ENCODE data around the gene CD226.

The CD226 gene

DNA sequence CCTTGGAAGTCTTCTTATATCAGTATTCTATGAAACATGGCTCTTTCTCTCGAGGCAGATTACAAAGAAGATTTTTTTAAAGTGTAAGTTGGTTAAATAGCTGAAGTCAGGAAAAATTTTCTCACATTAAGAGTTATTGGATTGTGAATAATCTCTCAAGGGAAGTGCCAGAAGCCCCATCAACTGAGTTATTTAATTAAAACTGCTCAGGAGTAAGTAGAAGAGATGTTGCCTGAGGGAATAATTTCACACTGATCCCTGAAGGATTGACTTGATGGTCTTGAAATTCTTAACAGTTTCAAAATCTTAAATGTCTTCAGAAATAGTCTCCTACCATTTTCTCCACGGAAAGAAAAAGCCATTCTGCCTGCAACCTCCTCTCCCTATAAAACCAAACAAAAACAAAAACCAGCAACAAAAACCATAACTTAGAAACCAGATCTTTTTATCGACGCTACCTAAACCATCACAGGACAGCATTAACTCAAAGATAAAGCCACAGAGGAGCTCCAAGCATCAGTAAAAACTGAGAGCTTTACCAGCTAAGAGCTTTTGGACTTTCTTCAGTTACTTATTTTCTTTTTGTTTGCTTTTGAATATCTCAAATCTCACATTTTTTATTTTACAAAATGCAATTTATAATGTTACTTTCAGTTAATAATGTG is 12.9 kb downstream of the CD226 start:
- Histone ChIP-seq H3K36me3 (ENCODE audit: control insufficient read depth, low read length) (no peaks in the 10 kb centered on the region), H3K27me3 (ENCODE audit: control insufficient read depth, low read length) (no peaks in the 10 kb centered on the region), H3K9me3 (ENCODE audit: control insufficient read depth, insufficient read depth, low read length) (no peaks in the 10 kb centered on the region), H3K4me2 (ENCODE audit: low read length) (no peak overlapping the region), H3K79me2 (ENCODE audit: control insufficient read depth, low read length) (no peaks in the 10 kb centered on the region), H4K20me1 (ENCODE audit: control insufficient read depth, insufficient read depth, low read depth, low read length) (no peaks in the 10 kb centered on the region), H3K9me2 (replicated peaks; ENCODE audit: control insufficient read depth, low read length) (no peaks in the 10 kb centered on the region), H3K4me1 (ENCODE audit: control insufficient read depth, low read length) (no peaks in the 10 kb centered on the region), H3F3A (ENCODE audit: control insufficient read depth, insufficient read depth) (no peaks in the 10 kb centered on the region), H3K4me3 (ENCODE audit: low read length) (no peak overlapping the region), H3K27ac (ENCODE audit: low read depth, low read length) (no peak overlapping the region)
- TF ChIP-seq, protein P1, sequence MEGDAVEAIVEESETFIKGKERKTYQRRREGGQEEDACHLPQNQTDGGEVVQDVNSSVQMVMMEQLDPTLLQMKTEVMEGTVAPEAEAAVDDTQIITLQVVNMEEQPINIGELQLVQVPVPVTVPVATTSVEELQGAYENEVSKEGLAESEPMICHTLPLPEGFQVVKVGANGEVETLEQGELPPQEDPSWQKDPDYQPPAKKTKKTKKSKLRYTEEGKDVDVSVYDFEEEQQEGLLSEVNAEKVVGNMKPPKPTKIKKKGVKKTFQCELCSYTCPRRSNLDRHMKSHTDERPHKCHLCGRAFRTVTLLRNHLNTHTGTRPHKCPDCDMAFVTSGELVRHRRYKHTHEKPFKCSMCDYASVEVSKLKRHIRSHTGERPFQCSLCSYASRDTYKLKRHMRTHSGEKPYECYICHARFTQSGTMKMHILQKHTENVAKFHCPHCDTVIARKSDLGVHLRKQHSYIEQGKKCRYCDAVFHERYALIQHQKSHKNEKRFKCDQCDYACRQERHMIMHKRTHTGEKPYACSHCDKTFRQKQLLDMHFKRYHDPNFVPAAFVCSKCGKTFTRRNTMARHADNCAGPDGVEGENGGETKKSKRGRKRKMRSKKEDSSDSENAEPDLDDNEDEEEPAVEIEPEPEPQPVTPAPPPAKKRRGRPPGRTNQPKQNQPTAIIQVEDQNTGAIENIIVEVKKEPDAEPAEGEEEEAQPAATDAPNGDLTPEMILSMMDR (IDR thresholded peaks at IDR 0.05; ENCODE audit: low read depth, low read length, poor library complexity, severe bottlenecking) = no peak
- no peak for TF ChIP-seq EZH2phosphoT487 (IDR thresholded peaks at IDR 0.05; ENCODE audit: borderline replicate concordance, low read length)

DNA sequence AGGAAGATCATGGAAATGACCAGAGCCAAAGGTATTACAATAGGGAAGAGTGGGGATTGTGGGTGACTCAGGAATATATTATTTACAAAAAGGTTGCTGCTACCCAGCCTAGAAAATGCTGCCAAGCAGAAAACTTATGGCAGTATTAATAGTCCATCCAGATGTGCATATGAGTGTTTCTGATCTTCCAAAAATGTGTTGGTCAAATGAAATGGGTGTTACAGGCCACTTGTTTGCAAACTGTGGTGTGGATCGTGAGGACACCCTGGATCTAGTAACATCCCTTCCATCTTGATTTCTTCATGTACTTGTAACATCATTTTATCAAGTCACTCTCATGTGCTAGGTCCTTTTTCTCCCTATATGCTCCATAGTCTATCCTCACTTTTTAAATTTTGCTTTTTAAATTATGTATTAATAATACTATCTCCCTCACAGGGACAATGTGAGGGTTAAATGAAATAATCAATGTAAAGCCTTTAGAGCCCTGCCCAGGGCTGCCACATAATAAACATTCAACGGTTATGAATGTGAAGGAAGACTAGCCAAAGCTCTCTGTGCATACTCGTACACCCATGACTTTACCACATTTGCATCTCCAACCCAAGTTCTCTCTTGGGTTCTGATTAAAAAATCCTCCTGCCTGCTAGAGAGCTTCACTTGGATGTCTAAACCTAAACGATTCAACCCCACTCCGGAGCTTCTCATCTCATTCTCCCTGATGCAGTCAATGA is 18.5 kb downstream of the CD226 start:
- no peaks in the 10 kb centered on the region for H3K9me2 ChIP-seq (replicated peaks; ENCODE audit: control insufficient read depth, low read length)

DNA sequence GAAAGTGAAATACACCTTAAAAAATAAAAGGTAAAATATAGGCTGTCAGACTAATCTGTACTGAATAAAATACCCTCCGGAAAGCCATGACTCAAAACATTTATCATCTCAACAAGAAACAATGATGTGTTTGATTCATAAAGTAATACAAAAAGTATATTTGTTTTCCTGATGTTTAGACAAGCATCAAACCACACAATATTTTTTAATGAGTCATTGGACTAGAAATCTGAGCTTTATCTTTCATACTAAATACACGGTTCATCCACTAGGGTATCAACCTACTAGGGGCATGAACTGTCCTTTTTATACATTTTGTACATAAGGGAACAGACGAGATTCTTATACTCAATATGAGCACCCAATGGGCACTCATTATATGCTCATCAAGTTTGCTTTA is 31.3 kb downstream of the CD226 start:
- no peak overlapping the region for H3K4me2 ChIP-seq (ENCODE audit: low read length)
- no peaks in the 10 kb centered on the region for H3K9me2 ChIP-seq (replicated peaks; ENCODE audit: control insufficient read depth, low read length)
- H3K4me3 ChIP-seq (ENCODE audit: low read length) = no peak overlapping the region

More for the DNA sequence above, 18.5 kb downstream of the CD226 start:
- H3K9me3 ChIP-seq (ENCODE audit: control insufficient read depth, insufficient read depth, low read length) = no peaks in the 10 kb centered on the region
- no peak overlapping the region for H3K4me3 ChIP-seq (ENCODE audit: low read length)
- TF ChIP-seq, protein P1 (IDR thresholded peaks at IDR 0.05; ENCODE audit: low read depth, low read length, poor library complexity, severe bottlenecking) = no peak
- no peak for TF ChIP-seq EZH2phosphoT487 (IDR thresholded peaks at IDR 0.05; ENCODE audit: borderline replicate concordance, low read length)
- no peaks in the 10 kb centered on the region for H3K79me2 ChIP-seq (ENCODE audit: control insufficient read depth, low read length)
- H3K27me3 ChIP-seq (ENCODE audit: control insufficient read depth, low read length) = no peaks in the 10 kb centered on the region
- no peaks in the 10 kb centered on the region for H3K36me3 ChIP-seq (ENCODE audit: control insufficient read depth, low read length)
- H3K4me2 ChIP-seq (ENCODE audit: low read length) = no peak overlapping the region
- no peak overlapping the region for H3K27ac ChIP-seq (ENCODE audit: low read depth, low read length)
- no peaks in the 10 kb centered on the region for H3K4me1 ChIP-seq (ENCODE audit: control insufficient read depth, low read length)
- H4K20me1 ChIP-seq (ENCODE audit: control insufficient read depth, insufficient read depth, low read depth, low read length) = no peaks in the 10 kb centered on the region
- no peaks in the 10 kb centered on the region for H3F3A ChIP-seq (ENCODE audit: control insufficient read depth, insufficient read depth)

More for the DNA sequence above, 31.3 kb downstream of the CD226 start:
- H4K20me1 ChIP-seq (ENCODE audit: control insufficient read depth, insufficient read depth, low read depth, low read length) = no peaks in the 10 kb centered on the region
- H3K9me3 ChIP-seq (ENCODE audit: control insufficient read depth, insufficient read depth, low read length) = no peaks in the 10 kb centered on the region
- H3K27me3 ChIP-seq (ENCODE audit: control insufficient read depth, low read length) = no peaks in the 10 kb centered on the region
- H3F3A ChIP-seq (ENCODE audit: control insufficient read depth, insufficient read depth) = no peaks in the 10 kb centered on the region
- H3K79me2 ChIP-seq (ENCODE audit: control insufficient read depth, low read length) = no peaks in the 10 kb centered on the region
- H3K4me1 ChIP-seq (ENCODE audit: control insufficient read depth, low read length) = no peaks in the 10 kb centered on the region
- TF ChIP-seq, protein P1 (IDR thresholded peaks at IDR 0.05; ENCODE audit: low read depth, low read length, poor library complexity, severe bottlenecking) = no peak
- no peak for TF ChIP-seq EZH2phosphoT487 (IDR thresholded peaks at IDR 0.05; ENCODE audit: borderline replicate concordance, low read length)
- H3K36me3 ChIP-seq (ENCODE audit: control insufficient read depth, low read length) = no peaks in the 10 kb centered on the region
- no peak overlapping the region for H3K27ac ChIP-seq (ENCODE audit: low read depth, low read length)
